ENCODE data around the gene LDB3.

- no peak for TF ChIP-seq CTCF (IDR thresholded peaks at IDR 0.05 in 2 of 3, conservative IDR thresholded peaks at IDR 0.05 in 1 of 3; ENCODE audit: borderline replicate concordance in 1 of 3, insufficient read depth in 1 of 3, low read depth in 2 of 3, low read length in 2 of 3)
- TF ChIP-seq REST (IDR thresholded peaks at IDR 0.05; ENCODE audit: low read depth) = no peak
- TF ChIP-seq EZH2 (IDR thresholded peaks at IDR 0.05) = no peak
- TF ChIP-seq TCF7L2 (IDR thresholded peaks at IDR 0.05; ENCODE audit: borderline replicate concordance, extremely low read depth, insufficient read depth, insufficient read length) = no peak
- TF ChIP-seq SRF (IDR thresholded peaks at IDR 0.05; ENCODE audit: low read depth) = no peak
- TF ChIP-seq POLR2AphosphoS5 (IDR thresholded peaks at IDR 0.05; ENCODE audit: low read depth, low read length) = no peak
- no peak for TF ChIP-seq FOSL1 (IDR thresholded peaks at IDR 0.05; ENCODE audit: low read depth)
- TF ChIP-seq POLR2A (IDR thresholded peaks at IDR 0.05; ENCODE audit: borderline replicate concordance, extremely low read depth, insufficient read depth, insufficient read length) = no peak
- no peak for TF ChIP-seq ZFX (IDR thresholded peaks at IDR 0.05)
These were observed 15.7 kb upstream of the LDB3 start for GRCh38 chr10:86652361-86653202.

All from HCT116 (cell line).